HG03159 (cell line): ENCODE results near the gene CAMKMT.

Experiments
- ATAC-seq: cut with Tn5 transposase; IDR thresholded peaks from one replicate; pipeline ENCODE4 v1.9.1; 2021; ENCODE audit warnings: mild to moderate bottlenecking, moderate library complexity; ENCODE audit not compliant: unreplicated experiment

Gene CAMKMT

DNA sequence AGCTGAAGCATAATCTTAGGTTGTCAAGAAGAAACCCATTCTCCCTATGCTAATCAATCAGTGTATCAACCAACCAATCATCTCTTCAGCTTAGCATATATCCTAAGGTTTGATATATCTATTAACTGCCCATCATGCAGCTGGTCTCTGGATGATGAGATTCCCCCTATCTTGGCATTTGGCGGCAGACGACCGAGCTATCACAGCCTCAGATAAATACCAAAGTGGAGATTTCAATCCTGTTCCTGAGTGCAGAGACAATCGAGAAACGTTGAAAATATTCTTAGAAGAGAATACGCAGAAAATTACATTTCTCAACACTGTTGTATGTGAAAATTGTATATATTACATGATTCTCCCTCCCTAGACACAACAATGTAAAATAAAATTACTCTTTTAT lies 320.7 kb downstream of the CAMKMT start:
- ATAC-seq, result no peak

DNA sequence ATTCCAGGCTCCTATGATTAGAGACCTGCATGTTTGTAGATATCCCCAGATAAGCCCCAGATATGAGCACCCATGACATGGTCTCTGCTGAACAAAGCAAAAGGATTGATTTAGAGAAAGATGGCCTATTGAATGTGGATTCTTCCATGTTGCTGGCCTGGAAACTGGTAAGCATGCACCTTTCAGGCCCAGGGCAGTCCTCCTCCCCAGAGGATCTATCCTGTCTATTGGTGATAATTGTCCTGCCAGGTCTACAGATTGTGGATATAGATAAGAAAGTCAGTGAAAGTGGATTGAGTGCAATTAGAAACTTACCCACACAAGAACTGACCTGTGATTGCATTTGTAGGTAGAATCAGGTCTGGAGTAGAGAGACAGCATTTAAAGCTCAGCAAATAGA lies 322.8 kb downstream of the CAMKMT start:
- ATAC-seq, result no peak

DNA sequence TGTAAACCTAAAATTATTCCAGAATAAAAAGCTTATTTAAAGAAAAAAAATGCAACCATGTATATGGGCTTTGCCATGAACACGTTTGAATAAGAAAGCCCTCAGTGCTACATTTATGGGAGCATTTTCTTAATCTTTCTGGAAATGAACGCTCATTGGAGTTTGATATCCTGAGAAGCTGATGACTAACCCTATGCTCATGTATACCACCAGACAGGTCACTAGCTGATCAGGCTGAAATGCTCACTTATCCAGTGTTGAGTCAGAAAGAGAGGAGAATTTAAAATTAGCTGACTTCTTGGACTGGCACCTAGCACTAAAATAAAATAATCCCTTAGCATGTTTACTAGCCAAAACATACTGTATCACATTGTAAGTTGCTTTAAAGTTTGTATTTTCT lies 324.8 kb downstream of the CAMKMT start:
- ATAC-seq, result no peak

DNA sequence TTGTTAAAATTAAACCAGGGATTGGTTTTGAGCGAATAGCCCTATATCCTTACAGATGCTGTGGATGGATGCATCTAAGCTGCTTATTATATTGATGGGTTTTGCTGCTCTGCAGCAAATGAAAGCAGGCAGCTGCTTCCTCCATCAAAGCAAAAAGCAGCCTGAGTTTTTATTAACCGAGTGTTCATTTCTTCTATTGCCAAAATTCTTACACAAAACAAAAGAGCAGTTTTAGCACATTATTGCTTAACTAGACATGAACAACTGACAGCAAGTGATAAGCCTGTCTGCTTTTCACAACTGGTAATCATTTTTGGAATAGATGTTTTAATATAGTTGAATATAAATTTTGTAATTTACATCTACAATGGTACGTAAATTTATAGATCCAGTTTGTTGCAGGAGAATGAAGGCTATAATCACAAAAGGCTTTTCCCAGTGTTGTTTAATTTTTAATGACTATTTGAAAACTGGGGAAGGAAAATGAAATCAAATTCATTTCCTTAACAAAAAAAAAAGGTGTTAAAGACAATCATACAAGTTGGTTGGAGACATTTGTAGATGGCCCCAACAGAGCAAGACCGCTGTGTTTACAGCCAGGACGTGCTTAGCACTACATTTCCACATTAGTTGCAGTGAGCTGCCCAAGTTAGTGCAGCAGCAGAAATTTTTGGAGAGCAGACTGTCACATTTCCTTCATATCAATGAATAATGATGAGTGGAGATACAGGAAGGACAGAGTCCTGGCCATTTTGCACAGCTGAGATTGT lies 326.1 kb downstream of the CAMKMT start:
- no peak for ATAC-seq

DNA sequence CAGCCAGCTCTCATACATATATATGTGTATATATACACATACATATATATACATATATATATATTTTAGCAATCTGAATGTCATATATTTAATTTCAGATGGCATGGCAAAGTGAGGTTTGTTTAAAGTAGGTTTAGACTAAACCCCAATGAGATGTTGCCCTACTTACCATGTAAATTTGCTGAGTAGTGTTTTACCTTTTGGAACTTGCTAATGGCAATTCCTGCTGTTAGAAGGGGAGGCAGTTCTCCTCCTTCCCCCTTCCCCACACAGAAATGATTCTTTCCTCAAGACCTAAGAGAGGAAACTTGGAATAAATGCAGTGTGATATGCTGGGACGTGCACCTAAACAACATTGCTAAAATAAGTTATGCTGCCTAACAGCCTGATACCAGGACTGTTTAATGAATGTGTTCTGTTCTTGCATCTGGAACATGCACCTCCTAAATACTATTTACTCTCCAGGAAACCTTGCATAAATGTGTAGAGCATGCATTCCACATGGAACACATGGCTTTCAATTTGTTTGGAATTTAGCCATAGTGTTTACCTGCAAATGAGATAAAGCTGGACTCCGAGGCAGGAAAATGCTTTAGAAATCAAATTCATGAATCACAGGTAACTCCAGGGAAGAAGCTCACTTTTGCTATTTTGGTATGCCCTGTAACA lies 326.8 kb downstream of the CAMKMT start:
- no peak for ATAC-seq

DNA sequence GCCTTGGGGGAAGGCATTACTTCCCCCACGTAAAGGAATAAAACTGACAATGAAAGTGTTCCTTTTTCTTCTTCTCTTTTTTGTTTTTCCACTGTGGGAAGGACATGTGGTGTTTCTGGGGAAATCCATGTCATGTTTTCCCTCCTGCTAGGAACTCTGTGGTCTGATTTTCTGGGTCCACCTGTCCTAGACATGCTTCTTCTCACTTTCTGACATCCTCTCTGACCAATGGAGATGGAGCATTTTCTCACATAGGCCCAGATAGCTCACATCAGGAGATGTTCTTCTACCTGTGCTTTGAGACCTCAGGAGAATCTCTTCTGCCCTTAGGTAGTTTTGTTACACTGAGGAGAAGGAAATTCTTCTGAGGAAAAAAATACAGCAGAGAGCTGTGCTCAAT lies 327.8 kb downstream of the CAMKMT start:
- ATAC-seq, result no peak

DNA sequence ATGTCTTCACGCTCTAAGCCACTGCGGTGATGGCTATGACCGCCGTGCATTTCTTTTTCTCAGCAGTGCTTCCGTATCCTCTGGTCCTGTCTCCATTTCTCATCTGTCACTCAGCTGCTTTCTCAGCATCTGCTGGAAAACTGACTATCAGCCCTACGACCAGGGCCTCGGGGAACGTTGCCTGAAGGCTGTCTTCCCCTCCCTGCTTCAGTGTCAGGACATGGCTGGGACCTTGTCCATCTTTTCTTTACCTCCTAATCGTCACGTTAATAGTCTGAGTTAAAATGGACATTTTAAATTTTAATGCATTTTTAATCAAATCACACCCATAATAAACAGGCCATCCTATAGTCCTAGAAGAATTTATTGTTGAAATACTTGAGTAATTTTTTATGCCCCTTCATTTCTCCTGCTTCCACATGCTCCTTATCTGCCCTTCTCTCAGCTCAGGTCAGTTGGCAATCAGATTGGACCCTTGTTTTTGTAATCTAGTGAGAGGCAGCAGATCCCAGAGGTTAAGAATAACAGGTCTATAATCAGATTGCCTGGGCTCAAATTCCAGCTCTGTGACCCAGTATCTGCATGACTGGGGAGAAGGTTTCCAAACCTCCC lies 329.5 kb downstream of the CAMKMT start:
- no peak for ATAC-seq

DNA sequence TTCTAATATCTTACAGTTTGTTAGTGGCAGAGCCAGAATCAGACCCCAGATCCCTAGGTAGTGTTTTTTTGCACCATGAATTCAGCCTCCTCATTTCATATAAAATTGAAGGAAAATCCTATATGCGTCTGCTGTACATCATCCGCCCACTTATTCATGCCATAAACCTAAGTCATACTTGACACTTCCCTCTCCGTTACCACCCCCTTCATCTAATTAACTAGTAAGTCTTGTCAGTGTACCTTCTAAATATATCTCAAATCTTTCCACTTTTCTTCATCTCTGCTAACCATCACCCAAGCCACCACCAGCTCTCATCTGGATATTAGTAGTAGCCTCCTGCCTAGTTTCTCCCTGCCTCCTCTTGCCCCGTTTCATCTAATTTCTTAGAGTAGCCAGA lies 331.1 kb downstream of the CAMKMT start:
- no peak for ATAC-seq

DNA sequence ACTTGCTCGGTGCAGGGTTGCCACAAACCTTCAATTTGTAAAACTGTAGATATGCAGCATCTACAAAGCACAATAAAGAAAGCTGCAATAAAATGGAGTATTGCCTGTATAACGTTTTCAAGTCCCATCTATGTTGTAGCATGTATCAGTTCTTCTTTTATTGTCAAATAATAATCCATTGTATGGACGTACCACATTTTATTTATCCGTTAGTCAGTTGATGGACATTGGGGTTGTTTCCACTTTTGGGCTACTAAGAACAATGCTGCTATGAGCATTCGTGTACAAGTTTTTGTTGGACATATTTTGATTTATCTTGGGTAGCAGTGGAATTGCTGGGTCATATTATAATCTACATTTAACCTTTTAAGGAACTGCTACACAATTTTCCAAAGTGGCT lies 339.1 kb downstream of the CAMKMT start:
- no peak for ATAC-seq

DNA sequence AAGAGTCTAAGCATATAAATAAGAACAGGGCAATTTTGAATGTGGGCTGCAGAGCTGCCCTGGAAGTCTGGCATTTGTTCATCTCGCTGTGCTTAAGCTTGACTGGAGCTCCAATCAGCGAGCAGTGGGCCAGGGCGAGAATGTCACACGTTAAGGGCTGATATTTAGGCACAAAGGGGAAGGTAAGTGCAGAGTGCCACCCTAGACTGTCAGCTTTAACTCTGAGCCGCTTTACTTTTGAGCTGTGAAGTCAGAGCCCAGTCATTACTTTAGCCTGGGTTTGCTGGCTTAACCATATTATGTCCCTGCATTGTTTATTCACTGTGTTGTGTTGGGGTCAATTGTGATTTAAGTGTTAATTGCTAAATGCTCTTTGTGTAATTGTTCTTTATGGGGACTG lies 343.6 kb downstream of the CAMKMT start:
- no peak for ATAC-seq

DNA sequence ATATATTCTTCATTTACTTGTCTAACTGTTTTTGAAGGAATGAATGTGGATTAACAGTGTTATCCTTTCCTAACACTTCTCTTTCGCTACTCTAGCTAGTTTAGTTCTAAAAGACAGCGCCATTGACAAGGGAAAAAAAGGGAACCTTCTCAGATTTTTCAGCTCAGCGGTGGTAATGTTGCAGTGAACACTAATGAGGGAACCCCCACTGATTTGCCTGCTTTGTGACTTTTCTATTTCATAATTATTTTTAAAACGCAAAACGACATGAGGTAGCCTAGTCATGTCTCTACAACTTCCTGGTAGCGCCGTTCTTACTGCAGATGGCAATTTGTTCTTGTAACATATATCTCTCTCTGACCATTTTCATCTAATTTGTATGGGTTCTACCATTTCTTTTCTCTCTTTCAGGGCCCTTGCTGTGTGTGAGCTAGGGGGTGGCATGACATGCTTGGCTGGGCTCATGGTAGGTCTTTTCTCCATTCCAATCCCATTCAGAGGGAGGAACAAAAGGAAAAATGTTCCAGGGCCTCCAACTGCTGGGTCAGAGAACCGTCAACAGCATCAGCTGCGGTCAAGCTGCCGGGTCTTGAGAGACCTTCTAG lies 344.2 kb downstream of the CAMKMT start:
- ATAC-seq, result no peak

DNA sequence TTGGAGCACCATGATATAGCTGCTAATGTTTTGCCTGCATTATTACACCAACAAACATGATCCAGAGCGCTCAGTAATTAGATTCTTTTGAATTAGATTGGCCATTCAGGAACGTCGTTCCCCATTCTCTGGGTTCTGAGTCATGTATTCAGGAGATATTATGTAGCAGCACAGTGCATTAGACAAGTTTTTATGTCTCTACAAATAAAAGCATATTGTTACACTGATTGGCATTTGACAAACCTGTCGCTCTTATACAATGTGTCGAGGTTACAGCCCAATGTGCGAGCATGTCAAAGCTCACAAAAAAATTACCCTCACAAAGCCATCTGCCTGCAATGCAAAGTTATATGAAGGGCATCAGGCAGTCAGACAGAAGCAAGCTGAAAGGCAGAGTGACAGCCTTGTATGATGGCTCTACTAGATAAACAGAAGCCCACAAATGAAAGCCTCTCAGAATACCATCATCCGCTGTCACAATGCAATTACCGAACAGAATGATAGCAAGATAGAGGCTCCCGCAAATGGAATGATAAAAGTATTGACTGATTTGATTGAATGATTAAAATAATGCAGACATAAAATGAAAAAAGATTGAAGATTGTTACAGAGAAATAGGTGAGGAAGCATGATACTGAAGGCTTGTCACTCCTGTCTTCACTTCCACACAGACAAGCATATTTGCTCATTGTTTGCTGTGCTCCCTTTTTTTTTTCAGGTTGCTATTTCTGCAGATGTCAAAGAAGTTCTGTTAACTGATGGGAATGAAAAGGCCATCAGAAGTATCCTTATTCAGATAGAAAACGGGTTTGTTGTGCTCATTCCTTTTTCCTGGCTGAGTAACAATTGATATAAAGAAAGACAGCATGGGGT lies 345.2 kb downstream of the CAMKMT start:
- ATAC-seq, result no peak

DNA sequence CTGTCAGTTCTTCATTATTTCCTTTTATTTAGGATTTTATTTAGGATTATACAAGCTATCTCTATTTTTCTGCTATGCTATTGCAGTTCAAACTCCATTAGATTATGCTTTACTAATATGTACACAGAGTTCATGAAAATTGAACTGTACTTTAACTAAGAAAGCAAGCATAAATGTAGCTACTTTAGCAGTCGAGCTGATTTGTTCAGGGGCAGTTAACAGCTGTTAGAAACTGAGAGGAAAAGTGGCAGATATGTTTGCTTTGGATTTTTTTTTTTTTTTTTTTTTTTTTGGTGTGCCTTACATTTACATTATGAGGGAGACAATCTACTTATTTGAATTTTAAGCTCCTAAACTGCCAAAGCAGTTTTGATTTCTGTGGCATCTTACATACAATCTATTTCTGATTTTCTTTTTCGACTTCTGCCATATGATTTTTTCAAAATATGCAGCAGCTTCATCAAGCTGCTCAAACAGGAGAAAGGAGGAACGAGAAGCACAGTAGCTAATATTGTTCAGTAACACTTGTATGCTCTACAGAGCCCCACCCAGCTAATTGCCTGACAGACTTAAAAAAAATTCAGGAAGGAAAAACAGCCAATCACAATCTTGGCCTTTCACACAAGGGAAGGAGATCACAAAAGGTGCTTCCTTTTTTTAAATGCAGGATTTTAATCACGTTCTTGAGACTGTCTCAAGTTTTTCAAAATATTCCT lies 346.4 kb downstream of the CAMKMT start:
- ATAC-seq, result no peak

DNA sequence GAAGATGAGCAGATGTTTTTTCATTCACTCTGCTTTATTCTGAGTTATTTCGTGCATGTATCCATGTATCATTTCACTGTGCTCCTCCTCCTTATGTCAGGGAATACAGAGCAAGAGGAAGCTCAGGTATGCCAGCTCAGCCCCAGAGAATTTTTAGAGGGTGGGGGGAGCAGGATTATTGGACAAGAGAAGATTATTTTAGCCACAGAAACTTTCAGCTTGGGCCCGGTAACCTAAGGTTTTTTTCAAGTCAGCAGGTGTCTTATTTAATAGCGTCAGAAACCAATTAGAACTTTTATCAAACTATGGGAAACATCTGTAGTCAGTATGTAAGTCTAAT lies 346.9 kb downstream of the CAMKMT start:
- ATAC-seq, result no peak

DNA sequence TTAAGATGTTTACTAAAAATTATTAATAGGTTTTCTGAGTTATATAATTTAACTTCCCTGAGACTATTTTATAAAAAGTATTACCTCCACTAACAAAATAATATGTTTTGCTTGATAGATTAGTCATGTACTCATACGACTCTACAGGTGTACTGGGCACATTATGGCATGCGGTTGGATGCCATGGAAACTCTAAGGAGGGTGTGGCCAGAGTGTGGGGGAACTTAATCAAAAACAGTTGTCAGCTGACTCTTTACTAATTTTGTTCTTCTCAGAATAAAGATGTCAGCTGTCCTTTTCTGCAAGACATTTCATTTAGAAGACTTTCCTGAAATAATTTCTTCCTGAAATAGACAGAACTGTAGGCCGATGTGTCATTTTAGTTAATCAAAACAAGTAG lies 351.4 kb downstream of the CAMKMT start:
- peak; percentile 67 for ATAC-seq

DNA sequence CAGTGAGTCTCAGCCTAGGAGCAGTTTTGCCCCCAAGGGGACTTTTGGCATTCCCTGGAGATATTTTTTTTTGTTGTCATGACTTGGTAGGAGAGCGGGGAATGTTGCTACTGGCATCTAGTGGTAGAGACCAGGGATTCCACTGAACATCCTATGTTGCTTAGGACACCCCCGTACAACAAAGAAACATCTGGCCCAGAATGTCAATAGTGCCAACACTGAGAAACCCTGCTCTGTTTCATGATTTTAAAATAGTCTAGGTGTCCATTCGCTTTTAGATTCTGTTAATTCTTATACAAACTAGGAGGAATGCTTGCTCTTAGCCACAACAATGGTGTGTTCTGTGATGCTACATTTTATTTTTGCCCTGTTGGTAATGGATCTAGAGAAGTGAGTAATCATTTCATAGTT lies 353.9 kb downstream of the CAMKMT start:
- ATAC-seq, result no peak

DNA sequence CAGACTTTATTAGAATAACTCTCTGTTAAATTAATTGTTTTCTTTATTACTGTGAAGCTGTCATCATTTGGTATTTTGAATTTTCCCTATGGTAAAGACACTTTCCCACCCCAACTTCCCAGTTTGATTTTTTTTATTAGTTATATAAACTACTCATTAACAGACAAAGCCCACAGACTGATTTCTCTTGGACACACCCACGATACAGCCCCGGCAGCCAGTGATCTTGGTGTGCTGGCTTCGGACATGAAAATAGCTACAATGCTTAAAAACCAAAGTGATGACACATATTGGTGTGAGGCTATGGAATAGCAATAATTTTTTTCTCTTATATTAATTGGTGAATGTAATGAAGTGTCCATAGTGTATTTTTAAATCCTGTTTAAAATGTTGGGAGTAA lies 354.4 kb downstream of the CAMKMT start:
- ATAC-seq, result no peak

DNA sequence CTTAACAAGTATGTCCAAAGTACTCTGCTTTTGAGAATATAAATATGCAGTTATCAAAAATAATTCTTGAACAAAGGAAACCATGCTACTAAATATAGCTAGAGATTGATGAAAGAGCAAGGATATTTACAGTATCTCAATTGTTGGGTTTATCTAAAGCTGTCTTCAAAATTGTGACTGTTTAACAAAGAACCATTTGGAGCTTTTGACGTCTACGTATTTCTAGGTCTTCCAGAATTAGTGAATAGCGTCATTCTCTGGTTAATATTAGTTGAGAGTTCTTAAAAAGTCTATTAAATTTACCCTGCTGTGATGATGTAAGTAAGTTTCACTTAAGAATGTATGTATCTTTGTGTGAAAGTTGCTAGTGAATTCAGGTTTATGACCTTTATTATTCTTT lies 356.7 kb downstream of the CAMKMT start:
- no peak for ATAC-seq

DNA sequence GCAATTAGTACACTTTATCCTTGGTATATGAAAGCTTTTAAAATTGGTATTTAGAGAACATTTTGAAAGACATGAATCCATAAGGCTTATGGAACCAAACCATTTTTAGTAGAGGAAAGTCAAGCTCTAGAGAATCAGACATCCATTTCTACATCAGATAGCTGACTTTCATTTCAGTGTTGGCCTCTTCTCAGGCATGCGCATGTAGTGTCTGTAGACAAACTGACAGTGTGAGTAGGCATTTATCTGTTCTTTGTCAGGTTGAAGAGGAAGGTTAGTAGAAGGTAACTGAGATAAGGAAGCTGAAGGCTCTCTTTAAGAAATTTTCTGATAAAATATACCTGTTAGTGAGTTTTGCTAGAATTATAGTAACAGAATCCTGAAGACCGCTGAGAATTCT lies 357.8 kb downstream of the CAMKMT start:
- ATAC-seq, result no peak

DNA sequence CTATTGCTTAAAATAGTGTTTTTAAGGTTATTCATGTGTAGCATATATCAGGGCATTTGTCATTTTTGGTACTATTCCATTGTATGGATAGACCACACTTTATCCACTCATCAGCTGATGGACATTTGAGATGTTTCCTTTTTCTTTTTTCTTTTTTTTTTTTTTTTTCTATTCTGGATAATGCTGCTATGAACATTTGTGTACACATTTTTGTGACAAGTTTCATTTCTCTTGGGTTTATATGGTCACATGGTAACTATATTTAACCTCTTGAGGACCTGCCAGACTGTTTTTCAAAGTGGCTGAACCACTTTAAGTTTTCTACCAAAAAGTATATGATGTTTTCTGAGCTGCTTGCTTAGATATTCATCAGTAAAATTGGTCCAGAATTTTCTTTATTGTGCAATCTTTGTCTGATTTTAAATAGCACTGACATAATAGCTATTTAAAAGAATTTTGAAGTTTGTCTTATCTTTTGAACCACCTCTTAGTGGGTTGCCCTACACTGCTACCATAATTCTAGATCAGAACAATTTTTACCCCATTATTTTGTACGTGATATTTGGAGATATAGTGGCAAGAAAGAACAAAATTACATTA lies 360.4 kb downstream of the CAMKMT start:
- no peak for ATAC-seq
